SH-SY5Y (cell line): Measurements from ENCODE around the gene SLC9A5.

Source experiments
- GATA2 ChIP-seq: IDR thresholded peaks from 2 replicates; pipeline ENCODE4 v1.6.1; 2011; ENCODE audit warnings: mild to moderate bottlenecking, low read depth, low read length
- GATA3 ChIP-seq: IDR thresholded peaks from 2 replicates; pipeline ENCODE4 v1.6.1; 2011; ENCODE audit warnings: low read depth, mild to moderate bottlenecking, low read length, moderate library complexity

DNA sequence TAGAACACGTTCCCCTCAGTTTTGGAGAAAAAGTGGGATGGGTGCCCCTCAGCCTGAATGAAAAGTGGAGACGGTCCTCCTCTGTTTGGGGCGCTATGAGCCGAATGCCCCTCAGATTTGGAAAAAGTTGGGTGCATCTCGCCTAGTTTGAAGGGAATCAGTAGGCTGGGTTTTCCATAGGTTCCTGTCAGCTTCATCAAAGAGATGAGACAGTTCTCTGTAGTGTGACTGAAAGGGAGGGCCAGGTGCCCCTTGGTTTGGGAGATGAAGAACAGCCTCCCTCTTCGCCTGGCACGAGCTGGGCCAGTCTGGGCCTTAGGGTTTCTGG is 742 bp upstream of the SLC9A5 start:
- TF ChIP-seq GATA2 (no peak), GATA3 (no peak)
